HG03432 (cell line): ENCODE data around the gene TMEM141.
"Not testable (repeated sequence)": the region's sequence is repeated elsewhere in the genome, so short reads cannot be mapped to it uniquely, and the experiment has no call there.

Experiments
- ATAC-seq: cut with Tn5 transposase; IDR thresholded peaks from one replicate; pipeline ENCODE4 v1.9.1; 2021; ENCODE audit warnings: mild to moderate bottlenecking, moderate library complexity; ENCODE audit not compliant: unreplicated experiment

Gene TMEM141

GRCh38 chr9:136793086-136793946 lies 2.2 kb downstream of the TMEM141 start:
- no peak for ATAC-seq

- ATAC-seq = no peak
Observed at GRCh38 chr9:136794281-136794999, 3.3 kb downstream of the TMEM141 start.

- no peak for ATAC-seq
Observed at GRCh38 chr9:136795000-136795348, 3.8 kb downstream of the TMEM141 start.

GRCh38 chr9:136796238-136796774 lies 5.2 kb downstream of the TMEM141 start, which contains the start of gene CCDC183:
CCDC183 (plus strand) TSS chr9:136796338; CDS start chr9:136796398, 60 bp downstream.
- no peak for ATAC-seq

- not testable (repeated sequence) for ATAC-seq
Observed at GRCh38 chr9:136796775-136797347, 5.7 kb downstream of the TMEM141 start.

- no peak for ATAC-seq
Observed at GRCh38 chr9:136798708-136799078, 7.5 kb downstream of the TMEM141 start.

GRCh38 chr9:136799079-136799853 lies 8.1 kb downstream of the TMEM141 start:
- no peak for ATAC-seq

- peak; percentile 50 for ATAC-seq
Observed at GRCh38 chr9:136799854-136800657, 8.9 kb downstream of the TMEM141 start.

- no peak for ATAC-seq
Observed at GRCh38 chr9:136802321-136802720, 11.2 kb downstream of the TMEM141 start.

GRCh38 chr9:136803009-136803550 lies 11.9 kb downstream of the TMEM141 start:
- not testable (repeated sequence) for ATAC-seq

- ATAC-seq = no peak
Observed at GRCh38 chr9:136803551-136804508, 12.7 kb downstream of the TMEM141 start.

GRCh38 chr9:136804509-136805206 lies 13.5 kb downstream of the TMEM141 start:
- ATAC-seq = no peak

GRCh38 chr9:136805207-136805740 lies 14.1 kb downstream of the TMEM141 start:
- ATAC-seq = no peak

GRCh38 chr9:136806067-136806466 lies 14.9 kb downstream of the TMEM141 start:
- no peak for ATAC-seq

GRCh38 chr9:136806631-136807201 lies 15.6 kb downstream of the TMEM141 start:
- no peak for ATAC-seq

GRCh38 chr9:136807281-136808074 lies 16.3 kb downstream of the TMEM141 start, which contains the start of gene RABL6:
RABL6 (plus strand) TSS chr9:136807948; CDS start chr9:136808197, 249 bp downstream.
- ATAC-seq = peak; percentile 73
